ENCODE data around the gene MACIR. TPM values are rescaled to one million over a fixed set of nuclear protein-coding genes. Genes with fewer than 3 reads are reported as not detected.

Gene MACIR
- total RNA-seq, 1 donor from 2014 or later = 3.9 TPM

- Mint-ChIP-seq H3K4me1 (peaks cover 9% of the 10 kb centered on the region), H3K27me3 (peaks cover 13% of the 10 kb centered on the region), H3K36me3 (ENCODE audit: low read depth) (peaks cover 4% of the 10 kb centered on the region), H3K9me3 (no peaks in the 10 kb centered on the region), H3K27ac (no peak overlapping the region), H3K4me3 (no peak overlapping the region)
- intact Hi-C loops (cut with micrococcal nuclease) = no loop called here
- CTCF ChIA-PET = no interaction called here
- no peak for TF ChIP-seq CTCF (IDR thresholded peaks at IDR 0.05)
- no peak for ATAC-seq (ENCODE audit: low read depth)
- DNase-seq = no peak
- POLR2A ChIA-PET = no interaction called here
These were observed 3.6 kb upstream of the MACIR start for GRCh38 chr5:103254921-103255320.

- ChIA-PET CTCF (no interaction called here), POLR2A (no interaction called here)
- no peaks in the 10 kb centered on the region for H3K9me3 Mint-ChIP-seq
- H3K4me3 Mint-ChIP-seq = no peak overlapping the region
- peaks cover 4% of the 10 kb centered on the region for H3K36me3 Mint-ChIP-seq (ENCODE audit: low read depth)
- TF ChIP-seq CTCF (IDR thresholded peaks at IDR 0.05) = no peak
- peaks cover 14% of the 10 kb centered on the region for H3K4me1 Mint-ChIP-seq
- ATAC-seq (ENCODE audit: low read depth) (no peak), DNase-seq (no peak)
- H3K27me3 Mint-ChIP-seq = peaks cover 10% of the 10 kb centered on the region
- intact Hi-C loops (cut with micrococcal nuclease) = no loop called here
- no peak overlapping the region for H3K27ac Mint-ChIP-seq
These were observed 2.9 kb upstream of the MACIR start for GRCh38 chr5:103255691-103256090.

- peaks cover 10% of the 10 kb centered on the region for H3K27me3 Mint-ChIP-seq
- H3K4me3 Mint-ChIP-seq = no peak overlapping the region
- H3K9me3 Mint-ChIP-seq = no peaks in the 10 kb centered on the region
- DNase-seq (no peak), ATAC-seq (ENCODE audit: low read depth) (no peak)
- H3K27ac Mint-ChIP-seq = no peak overlapping the region
- TF ChIP-seq CTCF (IDR thresholded peaks at IDR 0.05) = no peak
- intact Hi-C loops (cut with micrococcal nuclease) = no loop called here
- H3K36me3 Mint-ChIP-seq (ENCODE audit: low read depth) = peaks cover 4% of the 10 kb centered on the region
- peaks cover 18% of the 10 kb centered on the region for H3K4me1 Mint-ChIP-seq
- ChIA-PET CTCF (no interaction called here), POLR2A (no interaction called here)
These were observed 2.4 kb upstream of the MACIR start for GRCh38 chr5:103256178-103256577.

GRCh38 chr5:103258957-103259704, 568 bp downstream of the MACIR start:
- Mint-ChIP-seq H3K36me3 (ENCODE audit: low read depth) (peaks cover 4% of the 10 kb centered on the region), H3K4me3 (peak overlapping the region; percentile 88), H3K9me3 (no peaks in the 10 kb centered on the region), H3K27me3 (peaks cover 2% of the 10 kb centered on the region), H3K4me1 (peaks cover 19% of the 10 kb centered on the region), H3K27ac (peak overlapping the region; percentile 69)
- CTCF ChIA-PET = interaction anchor here (0.7 to 1.6 kb wide), 3 partner anchors 27 to 679 kb away, joined by 3 to 4 read pairs (median 3); no protein-coding TSS in a partner anchor
- DNase-seq = peak; percentile 70
- intact Hi-C loops (cut with micrococcal nuclease) = loop anchor here (1.0 to 2.0 kb wide), 4 partner anchors 34 to 503 kb away; partner anchors contain the start of genes GIN1, NUDT12 and PPIP5K2
- ATAC-seq (ENCODE audit: low read depth) = peak; percentile 35
- TF ChIP-seq CTCF (IDR thresholded peaks at IDR 0.05) = no peak
- POLR2A ChIA-PET = interaction anchor here (0.6 to 2.5 kb wide), 8 partner anchors 10 to 503 kb away, joined by 3 to 41 read pairs (median 5); partner anchors contain the start of genes GIN1, PAM and PPIP5K2

- ATAC-seq (ENCODE audit: low read depth) = no peak
- no peak for TF ChIP-seq CTCF (IDR thresholded peaks at IDR 0.05)
- CTCF ChIA-PET = interaction anchor here (0.7 to 1.1 kb wide), 2 partner anchors 35 to 680 kb away, joined by 3 read pairs; no protein-coding TSS in a partner anchor
- peaks cover 2% of the 10 kb centered on the region for H3K27me3 Mint-ChIP-seq
- no peaks in the 10 kb centered on the region for H3K9me3 Mint-ChIP-seq
- H3K4me1 Mint-ChIP-seq = peaks cover 19% of the 10 kb centered on the region
- intact Hi-C loops (cut with micrococcal nuclease) = loop anchor here (2.0 kb wide), 2 partner anchors 35 to 303 kb away; partner anchors contain the start of gene NUDT12
- peak overlapping the region; percentile 69 for H3K27ac Mint-ChIP-seq
- DNase-seq = no peak
- POLR2A ChIA-PET = interaction anchor here (0.6 to 2.5 kb wide), 4 partner anchors 9 to 301 kb away, joined by 3 to 41 read pairs (median 4); partner anchors contain the start of genes GIN1 and PPIP5K2
- H3K4me3 Mint-ChIP-seq = peak overlapping the region; percentile 88
- peaks cover 4% of the 10 kb centered on the region for H3K36me3 Mint-ChIP-seq (ENCODE audit: low read depth)
These were observed 1.3 kb downstream of the MACIR start for GRCh38 chr5:103259705-103260355.
